ENCODE data around the gene ADD1.
A peak's percentile ranks its signal among the peaks of the same experiment; 100 is the strongest.

DNA sequence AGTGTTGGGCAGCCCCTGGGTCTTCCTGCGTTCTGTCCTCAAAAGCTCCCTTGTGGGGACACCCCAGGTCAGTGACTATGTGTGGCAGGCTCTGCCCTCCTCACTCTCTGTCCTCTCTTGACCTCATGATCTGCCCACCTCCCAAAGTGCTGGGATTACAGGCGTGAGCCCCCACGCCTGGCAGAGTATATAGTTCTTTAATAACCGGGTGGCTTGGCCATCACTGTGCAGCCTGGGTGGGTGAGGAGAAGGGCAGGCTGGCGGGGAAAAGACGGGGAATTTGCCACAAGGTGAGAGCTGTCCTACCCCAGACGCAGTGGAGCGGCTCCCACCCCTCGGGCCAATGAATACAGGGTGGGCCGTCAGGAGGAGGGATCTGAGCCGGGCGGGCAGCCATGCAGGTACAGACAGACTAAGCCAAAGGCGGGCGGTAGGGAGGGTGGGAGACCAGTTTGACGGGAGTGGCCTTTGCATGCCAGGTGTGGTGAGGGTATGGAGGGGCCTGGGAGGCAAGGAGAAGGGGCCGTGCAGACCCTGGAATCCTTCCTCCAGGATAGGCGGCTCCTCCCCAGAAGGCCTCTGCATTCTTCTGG is 48.2 kb upstream of the ADD1 start:
- TF ChIP-seq JUND (IDR thresholded peaks at IDR 0.05) (peak in 1 of 2 donors; percentile 30), FOXA1 (IDR thresholded peaks at IDR 0.05) (no peak), GABPA (IDR thresholded peaks at IDR 0.05 in 1 of 2, conservative IDR thresholded peaks at IDR 0.05 in 1 of 2) (no peak), TAF1 (conservative IDR thresholded peaks at IDR 0.05) (no peak)
- TF ChIP-seq, protein P1, sequence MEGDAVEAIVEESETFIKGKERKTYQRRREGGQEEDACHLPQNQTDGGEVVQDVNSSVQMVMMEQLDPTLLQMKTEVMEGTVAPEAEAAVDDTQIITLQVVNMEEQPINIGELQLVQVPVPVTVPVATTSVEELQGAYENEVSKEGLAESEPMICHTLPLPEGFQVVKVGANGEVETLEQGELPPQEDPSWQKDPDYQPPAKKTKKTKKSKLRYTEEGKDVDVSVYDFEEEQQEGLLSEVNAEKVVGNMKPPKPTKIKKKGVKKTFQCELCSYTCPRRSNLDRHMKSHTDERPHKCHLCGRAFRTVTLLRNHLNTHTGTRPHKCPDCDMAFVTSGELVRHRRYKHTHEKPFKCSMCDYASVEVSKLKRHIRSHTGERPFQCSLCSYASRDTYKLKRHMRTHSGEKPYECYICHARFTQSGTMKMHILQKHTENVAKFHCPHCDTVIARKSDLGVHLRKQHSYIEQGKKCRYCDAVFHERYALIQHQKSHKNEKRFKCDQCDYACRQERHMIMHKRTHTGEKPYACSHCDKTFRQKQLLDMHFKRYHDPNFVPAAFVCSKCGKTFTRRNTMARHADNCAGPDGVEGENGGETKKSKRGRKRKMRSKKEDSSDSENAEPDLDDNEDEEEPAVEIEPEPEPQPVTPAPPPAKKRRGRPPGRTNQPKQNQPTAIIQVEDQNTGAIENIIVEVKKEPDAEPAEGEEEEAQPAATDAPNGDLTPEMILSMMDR (IDR thresholded peaks at IDR 0.05; ENCODE audit: low read depth, low read length, missing input control): no peak
- TF ChIP-seq, protein P2, sequence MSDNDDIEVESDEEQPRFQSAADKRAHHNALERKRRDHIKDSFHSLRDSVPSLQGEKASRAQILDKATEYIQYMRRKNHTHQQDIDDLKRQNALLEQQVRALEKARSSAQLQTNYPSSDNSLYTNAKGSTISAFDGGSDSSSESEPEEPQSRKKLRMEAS (IDR thresholded peaks at IDR 0.05): no peak
- TF ChIP-seq, protein P3, sequence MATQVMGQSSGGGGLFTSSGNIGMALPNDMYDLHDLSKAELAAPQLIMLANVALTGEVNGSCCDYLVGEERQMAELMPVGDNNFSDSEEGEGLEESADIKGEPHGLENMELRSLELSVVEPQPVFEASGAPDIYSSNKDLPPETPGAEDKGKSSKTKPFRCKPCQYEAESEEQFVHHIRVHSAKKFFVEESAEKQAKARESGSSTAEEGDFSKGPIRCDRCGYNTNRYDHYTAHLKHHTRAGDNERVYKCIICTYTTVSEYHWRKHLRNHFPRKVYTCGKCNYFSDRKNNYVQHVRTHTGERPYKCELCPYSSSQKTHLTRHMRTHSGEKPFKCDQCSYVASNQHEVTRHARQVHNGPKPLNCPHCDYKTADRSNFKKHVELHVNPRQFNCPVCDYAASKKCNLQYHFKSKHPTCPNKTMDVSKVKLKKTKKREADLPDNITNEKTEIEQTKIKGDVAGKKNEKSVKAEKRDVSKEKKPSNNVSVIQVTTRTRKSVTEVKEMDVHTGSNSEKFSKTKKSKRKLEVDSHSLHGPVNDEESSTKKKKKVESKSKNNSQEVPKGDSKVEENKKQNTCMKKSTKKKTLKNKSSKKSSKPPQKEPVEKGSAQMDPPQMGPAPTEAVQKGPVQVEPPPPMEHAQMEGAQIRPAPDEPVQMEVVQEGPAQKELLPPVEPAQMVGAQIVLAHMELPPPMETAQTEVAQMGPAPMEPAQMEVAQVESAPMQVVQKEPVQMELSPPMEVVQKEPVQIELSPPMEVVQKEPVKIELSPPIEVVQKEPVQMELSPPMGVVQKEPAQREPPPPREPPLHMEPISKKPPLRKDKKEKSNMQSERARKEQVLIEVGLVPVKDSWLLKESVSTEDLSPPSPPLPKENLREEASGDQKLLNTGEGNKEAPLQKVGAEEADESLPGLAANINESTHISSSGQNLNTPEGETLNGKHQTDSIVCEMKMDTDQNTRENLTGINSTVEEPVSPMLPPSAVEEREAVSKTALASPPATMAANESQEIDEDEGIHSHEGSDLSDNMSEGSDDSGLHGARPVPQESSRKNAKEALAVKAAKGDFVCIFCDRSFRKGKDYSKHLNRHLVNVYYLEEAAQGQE (IDR thresholded peaks at IDR 0.05): no peak
